GM19351 (cell line): ENCODE results near the gene LYRM1.
"Not testable (repeated sequence)": the region's sequence is repeated elsewhere in the genome, so short reads cannot be mapped to it uniquely, and the experiment has no call there.

Experiments used
- ATAC-seq: cut with Tn5 transposase; IDR thresholded peaks from one replicate; pipeline ENCODE4 v1.9.1; 2021; ENCODE audit warnings: mild to moderate bottlenecking, moderate library complexity; ENCODE audit not compliant: unreplicated experiment

The LYRM1 gene

GRCh38 chr16:20971401-20971800 is 70.8 kb downstream of the LYRM1 start:
- no peak for ATAC-seq

- ATAC-seq = not testable (repeated sequence)
Observed at GRCh38 chr16:20973201-20973600, 72.6 kb downstream of the LYRM1 start.
